ENCODE results near the gene RABL6. TPM values are rescaled to one million over a fixed set of nuclear protein-coding genes. Genes with fewer than 3 reads are reported as not detected.
"Not testable (repeated sequence)": the region's sequence is repeated elsewhere in the genome, so short reads cannot be mapped to it uniquely, and the experiment has no call there.

RABL6 gene
- total RNA-seq, 5 donors from 2014 or later (not counting 1 experiment from before 2014, with no cell fraction given) = 60.5 to 86.7 (median 82.8) TPM

DNA sequence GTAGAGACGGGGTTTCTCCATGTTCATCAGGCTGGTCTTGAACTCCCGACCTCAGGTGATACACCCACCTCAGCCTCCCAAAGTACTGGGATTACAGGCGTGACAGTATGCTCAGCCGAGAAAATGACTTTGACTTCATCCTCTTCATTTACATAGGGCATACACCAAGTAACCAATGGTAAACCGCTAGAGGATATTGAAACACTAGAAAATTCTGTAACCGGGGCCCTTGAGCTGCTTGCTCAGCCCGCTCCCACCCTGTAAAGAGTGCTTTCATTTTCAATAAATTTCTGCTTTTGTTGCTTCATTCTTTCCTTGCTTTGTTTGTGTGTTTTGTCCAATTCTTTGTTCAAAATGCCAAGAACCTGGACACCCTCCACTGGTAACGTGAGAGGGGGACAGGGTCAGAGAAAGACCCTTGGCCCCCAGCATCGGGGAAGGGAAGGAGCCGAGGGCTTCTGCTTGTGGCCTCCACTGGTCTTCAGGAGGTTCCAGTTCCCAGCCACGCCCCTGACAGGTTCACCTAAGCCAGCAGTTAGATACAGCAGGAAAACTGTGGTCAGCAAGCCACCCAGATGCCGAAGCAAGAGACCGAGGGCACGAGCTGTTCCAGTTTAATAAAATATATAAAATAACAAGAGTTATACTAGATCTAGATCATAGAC, 41.9 kb upstream of the RABL6 start:
- H3K27ac ChIP-seq (ENCODE audit: low read length); H3K4me3 ChIP-seq (ENCODE audit: control insufficient read depth in 1 of 2, extremely low read depth in 1 of 2, low read length in 1 of 2); ATAC-seq (replicated peaks in 1 of 4); POLR2A ChIA-PET; H3K36me3 ChIP-seq (ENCODE audit: control insufficient read depth in 2 of 2, extremely low read depth in 1 of 2, insufficient read depth in 1 of 2, low read length in 1 of 2); H3K9me3 ChIP-seq; H3K9me3 Mint-ChIP-seq; H3K4me3 Mint-ChIP-seq; H3K36me3 Mint-ChIP-seq: not testable (repeated sequence)
- CTCF ChIA-PET = interaction anchor here in 1 of 2 donors (0.6 kb wide), 2 partner anchors 38 to 657 kb away, joined by 3 to 5 read pairs; partner anchors contain the start of genes EXD3 and NOXA1
- Histone ChIP-seq H3K4me1 (ENCODE audit: control insufficient read depth in 1 of 2, extremely low read depth in 1 of 2, insufficient read depth in 2 of 2, low read length in 2 of 2) (peaks cover 0 to 16% of the 10 kb centered on the region in 2 experiments), H3K27me3 (replicated peaks in 1 of 2; ENCODE audit: control insufficient read depth in 2 of 2, extremely low read depth in 1 of 2, insufficient read depth in 2 of 2, low read length in 1 of 2) (peaks cover 0 to 49% of the 10 kb centered on the region in 2 experiments)
- DNase-seq = peak in 1 of 35 experiments; percentile 0
- peaks cover 5 to 16% (median 11%) of the 10 kb centered on the region in 3 donors for H3K4me1 Mint-ChIP-seq
- WGBS (ENCODE audit: insufficient coverage) = 63% methylated on average over 5 of the region's 14 CpGs
- peak overlapping the region in 1 of 2 donors; percentile 46 for H3K27ac Mint-ChIP-seq
- peaks cover 10 to 18% of the 10 kb centered on the region in 2 donors for H3K27me3 Mint-ChIP-seq

DNA sequence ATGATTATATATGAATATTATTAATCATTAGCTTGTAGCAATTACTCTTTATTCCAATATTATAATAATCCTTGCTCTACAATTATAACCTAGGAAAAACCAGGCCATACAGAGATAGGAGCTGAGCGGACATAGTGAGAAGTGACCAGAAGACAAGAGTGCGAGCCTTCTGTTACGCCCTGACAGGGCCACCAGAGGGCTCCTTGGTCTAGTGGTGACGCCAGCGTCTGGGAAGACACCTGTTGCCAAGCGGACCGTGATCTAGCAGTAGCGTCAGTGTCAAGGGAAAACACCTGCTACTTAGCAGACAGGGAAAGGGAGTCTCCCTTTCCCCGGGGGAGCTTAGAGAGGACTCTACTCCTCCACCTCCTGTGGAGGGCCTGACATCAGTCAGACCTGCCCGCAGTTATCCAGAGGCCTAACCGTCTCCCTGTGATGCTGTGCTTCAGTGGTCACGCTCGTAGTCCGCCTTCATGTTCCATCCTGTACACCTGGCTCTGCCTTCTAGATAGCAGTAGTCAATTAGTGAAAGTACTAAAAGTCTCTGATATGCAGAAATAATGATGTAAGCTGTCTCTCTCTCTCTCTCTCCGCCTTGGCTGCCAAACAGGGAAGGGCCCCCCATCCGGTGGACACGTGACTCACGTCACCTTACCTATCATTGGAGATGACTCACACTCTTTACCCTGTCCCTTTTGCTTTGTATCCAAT, 41.2 kb upstream of the RABL6 start:
- H3K9me3 ChIP-seq; H3K9me3 Mint-ChIP-seq; POLR2A ChIA-PET; H3K4me3 ChIP-seq (ENCODE audit: control insufficient read depth in 1 of 2, extremely low read depth in 1 of 2, low read length in 1 of 2); H3K36me3 Mint-ChIP-seq; H3K36me3 ChIP-seq (ENCODE audit: control insufficient read depth in 2 of 2, extremely low read depth in 1 of 2, insufficient read depth in 1 of 2, low read length in 1 of 2); H3K27ac ChIP-seq (ENCODE audit: low read length): not testable (repeated sequence)
- Mint-ChIP-seq H3K4me1 (peaks cover 5 to 16% (median 11%) of the 10 kb centered on the region in 3 donors), H3K27ac (peak overlapping the region; percentile 20 to 68), H3K27me3 (peaks cover 10 to 14% of the 10 kb centered on the region in 2 donors), H3K4me3 (peak overlapping the region; percentile 30 to 59 (median 53))
- CTCF ChIA-PET = interaction anchor here in 1 of 2 donors (0.6 kb wide), 1 partner anchor 656 kb away, joined by 5 read pairs; the partner anchor contains the start of genes EXD3 and NOXA1
- WGBS (ENCODE audit: insufficient coverage) = 59% methylated on average over 6 of the region's 18 CpGs
- Histone ChIP-seq H3K27me3 (replicated peaks in 1 of 2; ENCODE audit: control insufficient read depth in 2 of 2, extremely low read depth in 1 of 2, insufficient read depth in 2 of 2, low read length in 1 of 2) (peaks cover 0 to 44% of the 10 kb centered on the region in 2 experiments), H3K4me1 (ENCODE audit: control insufficient read depth in 1 of 2, extremely low read depth in 1 of 2, insufficient read depth in 2 of 2, low read length in 2 of 2) (peaks cover 0 to 16% of the 10 kb centered on the region in 2 experiments)
- ATAC-seq (replicated peaks in 1 of 4) (peak in 2 of 4 experiments; percentile 40 to 48), DNase-seq (peak in 12 of 35 experiments; percentile 10 to 65 (median 22))

DNA sequence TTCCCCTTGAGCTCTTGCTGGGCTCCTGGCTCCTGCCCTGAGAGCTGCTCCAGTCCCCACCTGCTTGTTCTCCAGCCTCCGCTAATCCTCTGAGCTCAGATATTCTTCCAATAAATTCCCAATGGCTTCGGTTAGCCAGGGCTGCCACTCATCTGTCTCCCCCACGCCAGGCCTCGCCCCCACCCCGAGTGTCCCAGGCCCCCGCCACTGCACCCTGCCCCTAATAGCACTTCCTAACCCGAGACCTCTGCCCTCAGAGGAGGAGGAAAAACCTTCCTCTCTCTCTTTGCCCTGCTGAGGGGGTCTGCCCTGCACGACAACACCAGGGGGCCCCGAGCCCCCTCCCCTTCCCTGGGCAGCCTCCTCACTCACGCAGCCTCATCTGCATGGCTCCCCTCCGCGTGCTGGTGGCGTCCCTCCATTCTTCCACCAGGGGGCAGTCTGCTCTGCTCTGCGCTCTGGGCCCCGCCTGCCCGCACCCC, 38.0 kb upstream of the RABL6 start:
- CTCF ChIA-PET = no interaction called here

DNA sequence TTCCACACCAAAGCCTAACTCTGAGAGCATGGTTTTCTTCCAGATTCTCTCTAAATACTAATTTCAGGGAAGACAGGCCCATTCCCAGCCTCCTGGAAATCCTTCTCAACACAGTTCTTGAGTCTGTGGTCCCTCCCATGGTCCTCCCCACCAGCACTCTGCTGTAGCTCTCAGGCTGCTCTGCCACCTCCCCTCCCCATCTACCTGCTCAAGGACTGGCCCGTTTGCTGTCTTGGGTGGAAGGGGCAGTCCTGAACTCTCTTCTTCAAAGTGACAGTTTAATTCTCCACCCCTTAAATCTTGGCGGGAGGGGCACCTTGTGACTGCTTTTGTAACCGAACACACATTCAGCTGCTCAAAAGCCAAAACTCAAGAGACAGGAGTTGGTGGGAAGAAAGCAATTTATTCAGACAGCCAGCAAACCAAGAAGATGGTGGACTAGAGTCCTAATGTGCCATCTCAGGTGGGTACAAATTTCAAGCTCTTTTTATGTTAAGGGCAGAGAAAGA, 35.8 kb upstream of the RABL6 start:
- H3K27me3 Mint-ChIP-seq = peaks cover 6 to 17% of the 10 kb centered on the region in 2 donors
- POLR2A ChIA-PET = no interaction called here
- no peak for DNase-seq

More for the DNA sequence above, 38.0 kb upstream of the RABL6 start:
- Mint-ChIP-seq H3K36me3 (no peaks in the 10 kb centered on the region), H3K4me1 (peaks cover 5 to 16% (median 11%) of the 10 kb centered on the region in 3 donors), H3K27me3 (peaks cover 10 to 17% of the 10 kb centered on the region in 2 donors), H3K4me3 (peak overlapping the region in 1 of 3 donors; percentile 44), H3K27ac (no peak overlapping the region), H3K9me3 (peaks cover 0 to 6% (median 0%) of the 10 kb centered on the region in 3 donors)
- Histone ChIP-seq H3K4me3 (ENCODE audit: control insufficient read depth in 1 of 2, extremely low read depth in 1 of 2, low read length in 1 of 2) (no peak overlapping the region), H3K4me1 (ENCODE audit: control insufficient read depth in 1 of 2, extremely low read depth in 1 of 2, insufficient read depth in 2 of 2, low read length in 2 of 2) (peaks cover 0 to 12% of the 10 kb centered on the region in 2 experiments), H3K36me3 (ENCODE audit: control insufficient read depth in 2 of 2, extremely low read depth in 1 of 2, insufficient read depth in 1 of 2, low read length in 1 of 2) (no peaks in the 10 kb centered on the region), H3K9me3 (no peaks in the 10 kb centered on the region), H3K27ac (ENCODE audit: low read length) (no peak overlapping the region), H3K27me3 (replicated peaks in 1 of 2; ENCODE audit: control insufficient read depth in 2 of 2, extremely low read depth in 1 of 2, insufficient read depth in 2 of 2, low read length in 1 of 2) (peaks cover 0 to 21% of the 10 kb centered on the region in 2 experiments)
- no CpG with 5 or more reads among the region's 16 CpGs for WGBS (ENCODE audit: insufficient coverage)
- ATAC-seq (replicated peaks in 1 of 4) = peak; percentile 65 to 83 (median 72)
- POLR2A ChIA-PET = no interaction called here
- peak in 27 of 35 experiments; percentile 22 to 72 (median 42) for DNase-seq

DNA sequence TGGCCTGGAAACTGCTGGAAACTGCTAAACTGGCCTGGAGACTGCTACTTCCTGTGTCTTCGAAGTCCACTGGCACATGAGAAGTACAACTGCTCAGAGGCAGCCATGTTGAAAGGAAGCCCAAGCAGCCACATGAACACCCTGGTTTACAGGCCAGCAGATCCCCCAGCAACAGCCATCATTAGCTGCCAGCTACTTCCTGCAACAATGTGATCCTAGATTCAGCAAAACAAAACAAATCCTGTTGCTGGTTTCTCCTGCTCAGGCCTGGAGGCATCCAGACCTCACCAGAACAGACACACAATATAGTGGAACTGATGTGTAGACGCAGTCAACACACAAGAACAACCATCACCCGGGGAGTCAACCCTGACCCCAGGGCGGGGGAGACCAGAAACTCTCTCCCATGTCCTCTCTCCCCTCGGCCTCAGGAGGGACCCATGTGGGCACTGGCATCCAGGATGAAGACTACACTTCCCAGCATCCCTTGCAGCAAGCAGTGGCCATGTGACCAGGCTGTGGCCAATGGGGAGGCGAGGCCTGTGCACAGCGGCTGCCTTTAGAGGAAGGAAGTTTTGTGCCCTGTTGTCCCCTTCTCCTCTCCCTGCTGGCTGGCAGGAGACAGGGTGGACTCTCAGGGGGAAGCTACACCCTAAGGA, 34.2 kb upstream of the RABL6 start:
- Histone ChIP-seq H3K4me3 (ENCODE audit: control insufficient read depth in 1 of 2, extremely low read depth in 1 of 2, low read length in 1 of 2) (no peak overlapping the region), H3K9me3 (no peaks in the 10 kb centered on the region), H3K36me3 (ENCODE audit: control insufficient read depth in 2 of 2, extremely low read depth in 1 of 2, insufficient read depth in 1 of 2, low read length in 1 of 2) (no peaks in the 10 kb centered on the region), H3K27ac (ENCODE audit: low read length) (no peak overlapping the region), H3K4me1 (ENCODE audit: control insufficient read depth in 1 of 2, extremely low read depth in 1 of 2, insufficient read depth in 2 of 2, low read length in 2 of 2) (peaks cover 0 to 4% of the 10 kb centered on the region in 2 experiments), H3K27me3 (replicated peaks in 1 of 2; ENCODE audit: control insufficient read depth in 2 of 2, extremely low read depth in 1 of 2, insufficient read depth in 2 of 2, low read length in 1 of 2) (peaks cover 0 to 31% of the 10 kb centered on the region in 2 experiments)
- 62% methylated on average over 5 of the region's 7 CpGs for WGBS (ENCODE audit: insufficient coverage)
- Mint-ChIP-seq H3K36me3 (no peaks in the 10 kb centered on the region), H3K4me3 (no peak overlapping the region), H3K27ac (peak overlapping the region in 1 of 2 donors; percentile 39), H3K27me3 (peaks cover 8 to 24% of the 10 kb centered on the region in 2 donors), H3K4me1 (peaks cover 0 to 5% (median 2%) of the 10 kb centered on the region in 3 donors), H3K9me3 (peaks cover 0 to 6% (median 0%) of the 10 kb centered on the region in 3 donors)
- peak in 1 of 35 experiments; percentile 10 for DNase-seq
- ATAC-seq (replicated peaks in 1 of 4) = peak; percentile 37 to 71 (median 44)
- CTCF ChIA-PET = no interaction called here
- POLR2A ChIA-PET = no interaction called here

More for the DNA sequence above, 35.8 kb upstream of the RABL6 start:
- Mint-ChIP-seq H3K9me3 (peaks cover 0 to 6% (median 0%) of the 10 kb centered on the region in 3 donors), H3K36me3 (no peaks in the 10 kb centered on the region), H3K4me3 (no peak overlapping the region), H3K4me1 (peaks cover 2 to 7% (median 7%) of the 10 kb centered on the region in 3 donors), H3K27ac (no peak overlapping the region)
- CTCF ChIA-PET = interaction anchor here in 1 of 2 donors (0.7 kb wide), 1 partner anchor 12 kb away, joined by 4 read pairs; no protein-coding TSS in a partner anchor
- Histone ChIP-seq H3K9me3 (no peaks in the 10 kb centered on the region), H3K4me1 (ENCODE audit: control insufficient read depth in 1 of 2, extremely low read depth in 1 of 2, insufficient read depth in 2 of 2, low read length in 2 of 2) (peaks cover 0 to 5% of the 10 kb centered on the region in 2 experiments), H3K27me3 (replicated peaks in 1 of 2; ENCODE audit: control insufficient read depth in 2 of 2, extremely low read depth in 1 of 2, insufficient read depth in 2 of 2, low read length in 1 of 2) (peaks cover 0 to 28% of the 10 kb centered on the region in 2 experiments), H3K36me3 (ENCODE audit: control insufficient read depth in 2 of 2, extremely low read depth in 1 of 2, insufficient read depth in 1 of 2, low read length in 1 of 2) (no peaks in the 10 kb centered on the region), H3K4me3 (ENCODE audit: control insufficient read depth in 1 of 2, extremely low read depth in 1 of 2, low read length in 1 of 2) (no peak overlapping the region), H3K27ac (ENCODE audit: low read length) (no peak overlapping the region)
- no CpG with 5 or more reads among the region's 3 CpGs for WGBS (ENCODE audit: insufficient coverage)
- no peak for ATAC-seq (replicated peaks in 1 of 4)

All from T-cell (primary cell).